ENCODE data around the gene PEG3. TPM values are rescaled to one million over a fixed set of nuclear protein-coding genes. Genes with fewer than 3 reads are reported as not detected.

PEG3 gene
- total and polyA plus RNA-seq, 7 donors = 0.23 to 33.9 (median 18.5) TPM

DNA sequence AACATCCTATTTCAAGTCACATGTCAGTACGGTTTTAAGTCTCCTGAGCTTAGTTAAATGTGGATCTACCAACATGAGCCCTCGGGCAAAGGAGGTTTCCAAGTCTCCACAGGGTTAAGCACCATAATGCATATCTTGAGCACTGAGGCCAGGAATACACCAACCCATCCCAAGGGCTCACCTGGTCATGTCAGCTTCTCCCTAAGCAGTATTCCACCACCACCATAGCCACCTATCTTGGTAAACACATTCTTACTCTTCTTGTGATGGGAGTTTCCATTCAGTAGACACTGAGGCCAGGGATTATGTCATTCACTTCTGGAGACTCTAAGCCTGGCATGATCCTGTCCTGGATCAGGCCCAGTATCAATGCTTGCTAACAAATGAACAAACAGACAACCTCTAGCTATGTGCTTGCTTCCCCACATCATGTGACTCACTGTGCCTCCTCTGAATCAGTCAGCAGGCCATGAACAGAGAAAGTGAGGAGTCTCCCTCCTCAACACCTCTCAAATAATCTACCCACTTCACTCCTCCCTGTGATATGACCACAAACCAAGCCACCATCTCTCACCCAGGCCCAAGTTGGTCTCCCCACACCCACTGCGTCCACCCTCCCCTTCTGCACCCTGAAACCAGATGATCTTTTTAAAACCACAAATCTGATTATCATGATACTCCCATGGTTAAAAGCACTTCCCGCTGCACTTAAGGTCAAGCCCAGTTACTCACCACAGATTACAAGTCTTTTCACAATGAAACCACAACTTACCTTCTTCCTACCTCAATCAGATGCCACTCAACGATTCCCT lies 5.8 kb downstream of the PEG3 start:
- H3K27ac ChIP-seq = no peak overlapping the region
- TF ChIP-seq POLR2A (IDR thresholded peaks at IDR 0.05) (no peak), EP300 (IDR thresholded peaks at IDR 0.05) (no peak), POLR2AphosphoS5 (IDR thresholded peaks at IDR 0.05) (no peak)
- TF ChIP-seq, protein P1, sequence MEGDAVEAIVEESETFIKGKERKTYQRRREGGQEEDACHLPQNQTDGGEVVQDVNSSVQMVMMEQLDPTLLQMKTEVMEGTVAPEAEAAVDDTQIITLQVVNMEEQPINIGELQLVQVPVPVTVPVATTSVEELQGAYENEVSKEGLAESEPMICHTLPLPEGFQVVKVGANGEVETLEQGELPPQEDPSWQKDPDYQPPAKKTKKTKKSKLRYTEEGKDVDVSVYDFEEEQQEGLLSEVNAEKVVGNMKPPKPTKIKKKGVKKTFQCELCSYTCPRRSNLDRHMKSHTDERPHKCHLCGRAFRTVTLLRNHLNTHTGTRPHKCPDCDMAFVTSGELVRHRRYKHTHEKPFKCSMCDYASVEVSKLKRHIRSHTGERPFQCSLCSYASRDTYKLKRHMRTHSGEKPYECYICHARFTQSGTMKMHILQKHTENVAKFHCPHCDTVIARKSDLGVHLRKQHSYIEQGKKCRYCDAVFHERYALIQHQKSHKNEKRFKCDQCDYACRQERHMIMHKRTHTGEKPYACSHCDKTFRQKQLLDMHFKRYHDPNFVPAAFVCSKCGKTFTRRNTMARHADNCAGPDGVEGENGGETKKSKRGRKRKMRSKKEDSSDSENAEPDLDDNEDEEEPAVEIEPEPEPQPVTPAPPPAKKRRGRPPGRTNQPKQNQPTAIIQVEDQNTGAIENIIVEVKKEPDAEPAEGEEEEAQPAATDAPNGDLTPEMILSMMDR (IDR thresholded peaks at IDR 0.05) = no peak
- peaks cover 0 to 15% (median 0%) of the 10 kb centered on the region in 4 donors for H3K36me3 ChIP-seq
- WGBS, 2 donors = 79 to 80% methylated on average over 5 of the region's 5 CpGs
- no peaks in the 10 kb centered on the region for H3K27me3 ChIP-seq
- no peak for DNase-seq
- H3K9me3 ChIP-seq = peaks cover 0 to 24% (median 0%) of the 10 kb centered on the region in 4 donors
- intact Hi-C loops (cut with DNase I) = loop anchor here (5.0 kb wide), 2 partner anchors 72 to 263 kb away; no protein-coding TSS in a partner anchor
- H3K4me3 ChIP-seq = no peak overlapping the region
- H3K4me1 ChIP-seq = peaks cover 0 to 12% (median 0%) of the 10 kb centered on the region in 4 donors

DNA sequence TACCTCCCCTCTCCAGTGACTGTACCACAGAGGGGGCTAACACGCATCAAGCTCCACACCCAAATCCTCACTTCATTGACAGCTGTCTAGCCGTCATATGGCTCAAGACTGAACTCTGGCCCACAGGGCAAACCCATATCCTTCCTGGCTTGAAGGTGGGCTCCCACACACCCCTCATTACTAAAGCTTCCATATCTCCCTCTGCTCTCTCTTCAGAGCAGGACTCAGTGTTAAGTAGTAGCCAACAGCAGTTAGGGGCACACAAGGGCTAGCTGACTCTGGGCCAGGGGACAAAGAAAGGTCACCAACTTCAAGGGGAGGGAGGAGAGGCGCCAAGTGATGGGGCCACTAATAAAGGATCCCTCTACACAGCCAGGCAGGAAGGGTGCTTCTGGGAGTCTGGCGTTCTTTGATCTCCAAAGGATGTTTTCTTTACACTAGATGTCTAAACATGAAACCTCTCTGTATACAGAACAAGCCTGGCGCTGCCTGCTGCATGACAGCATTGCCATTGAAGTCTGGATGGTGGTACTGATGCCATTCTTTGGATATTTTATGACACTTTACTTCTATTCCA lies 8.1 kb downstream of the PEG3 start:
- 79 to 81% methylated on average over 5 of the region's 5 CpGs for WGBS, 2 donors
- peaks cover 0 to 6% (median 0%) of the 10 kb centered on the region in 4 donors for H3K9me3 ChIP-seq
- H3K36me3 ChIP-seq = peaks cover 0 to 15% (median 0%) of the 10 kb centered on the region in 4 donors
- peaks cover 0 to 5% (median 0%) of the 10 kb centered on the region in 4 donors for H3K4me1 ChIP-seq
- no peak overlapping the region for H3K27ac ChIP-seq
- H3K27me3 ChIP-seq = no peaks in the 10 kb centered on the region
- no peak for DNase-seq
- intact Hi-C loops (cut with DNase I) = no loop called here
- no peak overlapping the region for H3K4me3 ChIP-seq
- TF ChIP-seq, protein P1 (IDR thresholded peaks at IDR 0.05) = no peak
- no peak for TF ChIP-seq EP300 (IDR thresholded peaks at IDR 0.05)
- TF ChIP-seq POLR2A (IDR thresholded peaks at IDR 0.05) = no peak
- no peak for TF ChIP-seq POLR2AphosphoS5 (IDR thresholded peaks at IDR 0.05)

DNA sequence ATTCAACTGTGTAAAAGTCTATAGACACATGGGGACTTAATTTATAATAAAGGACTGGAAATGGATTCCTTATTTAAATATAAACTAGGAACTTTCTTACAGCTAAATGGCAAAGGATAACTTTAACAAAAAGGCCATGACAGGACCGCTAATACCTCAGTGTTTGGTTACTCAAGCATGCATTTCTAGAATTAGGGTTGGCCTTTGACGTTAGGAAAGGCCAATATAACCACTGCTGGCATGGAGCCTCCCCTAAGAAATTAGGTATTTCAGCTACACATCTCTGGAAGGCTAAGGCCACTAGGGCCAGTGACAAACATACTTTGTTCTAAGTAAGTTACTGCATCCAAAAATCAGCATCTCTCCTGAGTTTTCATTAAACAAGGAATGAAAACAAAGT lies 9.3 kb downstream of the PEG3 start:
- Histone ChIP-seq H3K27ac (no peak overlapping the region), H3K4me3 (no peak overlapping the region), H3K27me3 (no peaks in the 10 kb centered on the region), H3K36me3 (peaks cover 0 to 15% (median 0%) of the 10 kb centered on the region in 4 donors), H3K4me1 (no peaks in the 10 kb centered on the region), H3K9me3 (no peaks in the 10 kb centered on the region)
- no peak for DNase-seq
- TF ChIP-seq POLR2A (IDR thresholded peaks at IDR 0.05) (no peak), EP300 (IDR thresholded peaks at IDR 0.05) (no peak), POLR2AphosphoS5 (IDR thresholded peaks at IDR 0.05) (no peak)
- TF ChIP-seq, protein P1 (IDR thresholded peaks at IDR 0.05) = no peak
- intact Hi-C loops (cut with DNase I) = no loop called here
- WGBS, 2 donors = 55 to 68% methylated on average over 2 of the region's 2 CpGs

DNA sequence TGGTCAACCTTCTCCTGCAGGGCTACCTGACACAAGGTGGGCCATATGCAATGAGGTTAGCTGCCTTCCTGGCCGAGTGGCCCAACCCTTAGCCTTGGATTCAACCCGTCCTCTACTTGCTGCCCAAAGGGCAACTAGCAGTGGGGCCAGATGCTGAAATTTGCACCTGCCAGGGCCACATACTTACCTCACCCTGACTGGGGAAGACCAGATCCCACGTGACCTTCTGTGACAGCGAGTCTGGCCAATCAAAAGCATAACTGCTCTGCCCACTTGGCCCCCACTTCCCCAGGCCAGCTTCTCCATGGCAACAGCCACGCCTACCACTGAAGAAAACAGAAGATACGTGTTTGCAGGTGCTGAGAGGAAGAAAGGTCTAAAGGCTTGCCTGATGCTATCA lies 10.9 kb downstream of the PEG3 start:
- WGBS, 2 donors = 72 to 77% methylated on average over 6 of the region's 6 CpGs
- intact Hi-C loops (cut with DNase I) = no loop called here
- Histone ChIP-seq H3K36me3 (peaks cover 0 to 15% (median 0%) of the 10 kb centered on the region in 4 donors), H3K4me3 (no peak overlapping the region), H3K4me1 (no peaks in the 10 kb centered on the region), H3K27ac (no peak overlapping the region), H3K9me3 (peaks cover 0 to 2% (median 0%) of the 10 kb centered on the region in 4 donors), H3K27me3 (no peaks in the 10 kb centered on the region)
- no peak for DNase-seq
- TF ChIP-seq POLR2AphosphoS5 (IDR thresholded peaks at IDR 0.05) (no peak), EP300 (IDR thresholded peaks at IDR 0.05) (no peak), POLR2A (IDR thresholded peaks at IDR 0.05) (no peak)
- TF ChIP-seq, protein P1 (IDR thresholded peaks at IDR 0.05) = no peak
